HUES48 (cell line): ENCODE results near the gene PLIN5.

Experiments used
- H3K27ac ChIP-seq: one replicate; pipeline ENCODE4 v1.7.0; 2013; ENCODE audit warnings: low read depth, low read length, inconsistent platforms
- H3K27me3 ChIP-seq: 2 replicates; pipeline ENCODE4 v1.6.1; 2013; ENCODE audit warnings: mild to moderate bottlenecking, low read length; ENCODE audit not compliant: control insufficient read depth, insufficient read depth
- H3K36me3 ChIP-seq: 2 replicates; pipeline ENCODE4 v1.6.1; 2013; ENCODE audit warnings: low read length; ENCODE audit not compliant: control insufficient read depth, insufficient read depth
- H3K4me1 ChIP-seq: 2 replicates; pipeline ENCODE4 v1.6.1; 2013; ENCODE audit warnings: mild to moderate bottlenecking, low read length; ENCODE audit not compliant: control insufficient read depth, insufficient read depth
- H3K4me3 ChIP-seq: 2 replicates; pipeline ENCODE4 v1.5.1; 2013; ENCODE audit warnings: mild to moderate bottlenecking, low read depth, low read length
- H3K9ac ChIP-seq: 2 replicates; pipeline ENCODE4 v1.6.1; 2013; ENCODE audit warnings: mild to moderate bottlenecking, low read depth, low read length, moderate library complexity
- H3K9me3 ChIP-seq: 2 replicates; pipeline ENCODE4 v1.6.1; 2013; ENCODE audit warnings: low read length; ENCODE audit not compliant: control insufficient read depth, insufficient read depth

The PLIN5 gene

GRCh38 chr19:4539693-4540581, 4.9 kb upstream of the PLIN5 start, which contains the start of gene LRG1:
Gene LRG1 (minus strand): TSS chr19:4540036. CDS start chr19:4540013, 23 bp downstream.
- no peak within 1 kb of the TSS for H3K9ac ChIP-seq
- H3K27me3 ChIP-seq: peaks cover 4% of the 10 kb centered on the region; the same call in 1 of the 2 replicates
- no peaks in the 10 kb centered on the region for H3K36me3 ChIP-seq
- no peak within 1 kb of the TSS for H3K4me3 ChIP-seq
- peak within 1 kb of the TSS; percentile 18 for H3K27ac ChIP-seq
- H3K9me3 ChIP-seq: no peaks in the 10 kb centered on the region
- H3K4me1 ChIP-seq: 0 out of 2 replicates have a peak, but pooled peaks cover 5% of the 10 kb centered on the region

- Histone ChIP-seq H3K4me3 (no peak overlapping the region), H3K9ac (no peak overlapping the region), H3K27me3 (peaks cover 10% of the 10 kb centered on the region), H3K4me1 (0 out of 2 replicates have a peak, but pooled peaks cover 5% of the 10 kb centered on the region), H3K27ac (no peak overlapping the region), H3K36me3 (no peaks in the 10 kb centered on the region), H3K9me3 (no peaks in the 10 kb centered on the region)
Measured at GRCh38 chr19:4539169-4539692, 4.2 kb upstream of the PLIN5 start.

DNA sequence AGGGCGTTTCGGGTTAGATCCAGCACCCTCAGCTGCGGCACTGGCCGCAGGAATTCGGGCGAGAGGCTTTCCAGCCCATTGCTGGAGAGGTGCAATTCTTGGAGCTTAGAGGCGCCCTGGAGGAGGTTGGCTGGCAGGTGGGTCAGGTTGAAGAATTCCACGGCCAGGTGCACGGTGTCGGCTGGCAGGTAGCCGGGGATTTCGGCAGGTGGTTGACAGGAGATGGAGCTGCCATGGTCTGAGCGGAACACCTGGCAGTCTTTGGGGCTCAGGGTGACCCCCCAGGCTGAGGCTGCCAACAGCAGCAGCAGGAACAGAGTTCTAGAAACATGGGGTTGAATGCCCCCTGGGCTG, 3.6 kb upstream of the PLIN5 start:
- H3K27ac ChIP-seq: no peak overlapping the region
- peaks cover 15% of the 10 kb centered on the region for H3K27me3 ChIP-seq
- no peak overlapping the region for H3K9ac ChIP-seq
- H3K4me1 ChIP-seq: 0 out of 2 replicates have a peak, but pooled peaks cover 5% of the 10 kb centered on the region
- H3K36me3 ChIP-seq: no peaks in the 10 kb centered on the region
- H3K9me3 ChIP-seq: no peaks in the 10 kb centered on the region
- H3K4me3 ChIP-seq: no peak overlapping the region

GRCh38 chr19:4537953-4538600, 3.1 kb upstream of the PLIN5 start:
- peaks cover 19% of the 10 kb centered on the region for H3K27me3 ChIP-seq
- H3K27ac ChIP-seq: no peak overlapping the region
- no peak overlapping the region for H3K4me3 ChIP-seq
- H3K4me1 ChIP-seq: 0 out of 2 replicates have a peak, but pooled peaks cover 5% of the 10 kb centered on the region
- H3K9ac ChIP-seq: no peak overlapping the region
- H3K9me3 ChIP-seq: no peaks in the 10 kb centered on the region
- H3K36me3 ChIP-seq: no peaks in the 10 kb centered on the region

DNA sequence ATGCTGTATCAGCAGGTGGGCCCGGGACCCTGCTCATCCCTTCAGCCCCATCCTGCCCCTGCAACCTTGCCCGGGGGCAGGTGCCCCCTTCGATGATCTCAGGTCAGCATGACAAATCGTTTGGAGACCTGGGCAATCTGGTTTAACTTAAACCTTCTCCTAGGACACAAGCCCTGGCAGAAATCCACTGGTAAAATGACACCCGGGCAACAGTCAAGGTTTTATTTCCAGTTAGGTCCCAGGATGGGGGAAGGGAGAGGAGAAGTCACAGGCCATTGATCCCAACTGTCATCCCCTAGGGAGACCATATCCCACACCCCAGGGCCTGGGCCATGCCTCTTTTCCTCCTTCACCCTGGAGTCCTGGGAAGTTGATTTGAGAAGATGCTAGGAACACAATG, 1.8 kb upstream of the PLIN5 start:
- Histone ChIP-seq H3K4me1 (0 out of 2 replicates have a peak, but pooled peaks cover 5% of the 10 kb centered on the region), H3K27me3 (peaks cover 19% of the 10 kb centered on the region)

GRCh38 chr19:4533835-4534424, 1.1 kb downstream of the PLIN5 start:
- Histone ChIP-seq H3K4me3 (no peak overlapping the region), H3K4me1 (no peaks in the 10 kb centered on the region), H3K9ac (no peak overlapping the region)

More for the DNA sequence above, 1.8 kb upstream of the PLIN5 start:
- Histone ChIP-seq H3K4me3 (no peak overlapping the region), H3K9ac (no peak overlapping the region), H3K27ac (no peak overlapping the region), H3K9me3 (no peaks in the 10 kb centered on the region), H3K36me3 (no peaks in the 10 kb centered on the region)

DNA sequence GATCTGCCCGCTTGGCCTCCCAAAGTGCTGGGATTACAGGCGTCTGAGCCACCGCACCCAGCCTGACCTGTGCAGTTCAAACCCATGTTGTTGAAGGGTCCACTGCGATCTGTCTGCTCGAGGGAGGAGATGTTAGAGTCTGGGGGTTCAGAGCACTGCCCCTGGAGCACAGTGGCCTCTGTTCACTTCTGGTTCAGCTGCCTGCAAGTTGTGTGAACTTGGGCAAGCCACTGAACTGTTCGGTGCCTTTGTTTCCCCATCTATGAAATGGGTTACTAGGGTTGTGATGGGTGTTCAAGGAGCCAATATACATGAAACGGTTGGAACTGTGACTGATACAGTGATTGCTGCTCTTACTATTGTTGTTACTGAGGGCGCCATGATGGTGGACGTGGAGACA, 1.7 kb downstream of the PLIN5 start:
- H3K4me3 ChIP-seq: no peak overlapping the region
- no peak overlapping the region for H3K27ac ChIP-seq
- no peaks in the 10 kb centered on the region for H3K9me3 ChIP-seq
- H3K36me3 ChIP-seq: no peaks in the 10 kb centered on the region
- peaks cover 19% of the 10 kb centered on the region for H3K27me3 ChIP-seq
- no peak overlapping the region for H3K9ac ChIP-seq
- H3K4me1 ChIP-seq: no peaks in the 10 kb centered on the region

More at GRCh38 chr19:4533835-4534424, 1.1 kb downstream of the PLIN5 start:
- Histone ChIP-seq H3K27ac (no peak overlapping the region), H3K27me3 (peaks cover 19% of the 10 kb centered on the region), H3K36me3 (no peaks in the 10 kb centered on the region), H3K9me3 (no peaks in the 10 kb centered on the region)

- no peaks in the 10 kb centered on the region for H3K9me3 ChIP-seq
- no peaks in the 10 kb centered on the region for H3K4me1 ChIP-seq
- H3K4me3 ChIP-seq: no peak overlapping the region
- H3K27me3 ChIP-seq: peaks cover 15% of the 10 kb centered on the region
- no peaks in the 10 kb centered on the region for H3K36me3 ChIP-seq
- H3K27ac ChIP-seq: no peak overlapping the region
- no peak overlapping the region for H3K9ac ChIP-seq
Measured at GRCh38 chr19:4531562-4532165, 3.4 kb downstream of the PLIN5 start.

DNA sequence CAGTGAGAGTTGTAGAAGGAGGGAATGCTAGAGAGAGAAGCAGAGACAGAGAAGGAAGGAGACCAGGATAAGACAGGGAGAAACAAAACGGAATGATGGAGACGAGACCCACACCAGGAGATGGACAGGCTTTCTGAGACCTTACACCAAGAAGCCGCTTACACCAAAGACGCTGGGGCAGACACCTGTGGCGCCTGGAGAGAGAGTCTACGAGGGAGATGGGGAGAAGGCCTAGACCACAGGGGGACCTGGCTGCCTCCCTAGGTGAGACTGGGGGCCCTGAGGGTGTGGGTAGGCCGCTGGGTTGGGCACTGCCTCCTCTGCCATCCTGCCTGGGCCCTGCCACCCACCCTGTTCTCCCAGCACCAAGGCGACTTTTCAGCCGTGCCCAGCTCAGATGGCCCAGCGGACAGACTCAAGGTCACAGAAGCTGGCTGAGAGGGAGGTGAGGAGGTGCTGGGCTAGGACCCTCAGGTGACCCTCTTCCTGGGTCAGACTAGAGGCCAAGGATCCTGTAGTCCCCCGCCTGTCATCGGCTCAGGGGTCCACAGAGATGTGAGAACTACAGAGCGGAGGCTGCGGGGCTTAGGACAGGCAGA, 5.0 kb downstream of the PLIN5 start:
- Histone ChIP-seq H3K9me3 (no peaks in the 10 kb centered on the region), H3K27me3 (peaks cover 15% of the 10 kb centered on the region), H3K27ac (no peak overlapping the region), H3K36me3 (no peaks in the 10 kb centered on the region), H3K9ac (no peak overlapping the region), H3K4me3 (no peak overlapping the region), H3K4me1 (no peaks in the 10 kb centered on the region)

DNA sequence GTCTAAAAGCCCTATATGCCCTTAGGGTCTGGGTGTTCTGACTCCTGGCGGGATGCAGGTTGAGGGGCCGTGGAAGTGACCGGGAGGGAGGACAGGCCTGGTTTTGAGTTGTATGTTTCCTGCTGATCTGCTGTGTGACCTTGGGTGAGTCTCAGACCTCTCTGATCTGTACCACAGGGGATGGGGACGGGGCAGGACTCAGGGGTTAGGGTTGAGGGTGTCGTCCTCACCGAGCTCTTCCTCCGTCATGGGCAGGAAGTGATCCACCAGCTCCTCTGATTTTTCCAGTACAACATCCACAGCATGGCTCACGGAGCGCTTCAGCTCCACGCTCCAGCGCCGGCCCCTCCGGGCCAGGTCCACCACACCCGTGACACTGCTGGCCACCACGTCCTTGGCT, 6.2 kb downstream of the PLIN5 start:
- Histone ChIP-seq H3K27ac (no peak overlapping the region), H3K4me1 (no peaks in the 10 kb centered on the region), H3K9me3 (no peaks in the 10 kb centered on the region), H3K27me3 (peaks cover 4% of the 10 kb centered on the region), H3K4me3 (no peak overlapping the region), H3K36me3 (no peaks in the 10 kb centered on the region), H3K9ac (no peak overlapping the region)
